Activated effector memory CD4-positive, alpha-beta T cell treated with Interleukin-2 at 50 U/mL for 16 hours (primary cell): ENCODE results near the gene SERGEF.
"Not testable (repeated sequence)": the region's sequence is repeated elsewhere in the genome, so short reads cannot be mapped to it uniquely, and the experiment has no call there.

Source experiments
- DNase-seq: peaks from one replicate; pipeline ENCODE4 v3.0.0-alpha.2; 2020

SERGEF gene

DNA sequence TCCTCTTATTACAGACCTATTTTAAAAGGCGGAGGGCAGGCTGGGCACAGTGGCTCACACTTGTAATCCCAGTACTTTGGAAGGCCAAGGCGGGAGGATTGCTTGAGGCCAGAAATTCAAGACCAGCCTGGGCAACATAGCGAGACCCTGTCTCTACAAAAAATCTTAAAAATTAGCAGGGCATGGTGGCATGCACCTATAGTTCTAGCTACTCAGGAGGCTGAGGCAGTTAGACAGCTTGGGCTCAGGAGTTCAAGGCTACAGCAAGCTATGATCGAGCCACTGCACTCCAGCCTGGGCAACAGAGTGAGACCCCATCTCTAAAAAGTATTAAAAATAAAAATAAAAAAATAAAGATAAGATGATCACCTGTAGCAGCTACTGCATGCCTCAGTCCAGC lies 12.7 kb downstream of the SERGEF start:
- not testable (repeated sequence) for DNase-seq

DNA sequence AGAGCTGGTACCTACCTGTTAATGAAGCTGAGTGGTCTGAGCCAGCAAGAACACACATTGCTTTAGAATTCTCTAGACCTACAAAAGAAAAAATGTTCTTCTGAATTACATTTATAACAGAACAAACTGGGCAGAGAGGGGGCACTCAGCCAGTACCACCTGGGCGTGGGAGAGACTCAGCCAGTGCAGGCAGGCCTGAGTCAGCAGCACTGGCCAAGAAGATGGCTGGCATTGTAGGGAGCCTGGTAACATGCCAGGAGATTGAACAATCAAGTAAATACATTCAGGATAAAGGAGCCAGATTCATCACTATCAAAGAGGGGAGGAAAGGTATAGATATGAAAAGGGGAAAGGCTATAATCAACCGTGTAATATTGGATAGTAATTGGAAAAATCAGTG lies 19.9 kb downstream of the SERGEF start:
- no peak for DNase-seq

DNA sequence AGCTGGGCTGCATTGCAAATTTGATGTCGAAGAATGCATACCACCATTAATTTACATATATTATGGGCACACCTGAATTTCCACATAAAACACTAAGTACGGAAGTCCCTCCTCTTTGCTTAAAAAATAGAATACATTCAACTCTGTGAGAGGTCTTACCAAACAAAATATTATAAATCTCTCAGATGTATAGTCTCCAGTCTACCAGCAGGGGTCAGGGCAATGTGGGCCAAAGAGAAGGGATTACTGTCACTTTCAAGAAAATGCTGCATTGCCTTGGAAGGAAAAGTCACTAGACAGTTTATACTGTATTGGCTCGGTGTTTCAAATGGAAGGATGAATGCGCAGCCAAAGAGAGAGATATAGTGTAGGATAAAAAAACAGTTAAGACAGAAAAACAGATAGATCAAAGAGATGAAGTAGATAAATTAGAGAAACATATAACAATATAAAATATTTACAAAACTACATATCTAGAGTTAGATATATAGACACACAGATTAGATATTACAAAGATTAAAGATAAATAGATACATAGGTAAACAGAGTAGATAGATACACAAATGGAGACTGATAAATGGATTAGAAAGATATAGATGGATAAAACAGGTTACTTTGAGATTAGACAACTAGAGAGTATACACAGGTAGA lies 20.9 kb downstream of the SERGEF start:
- peak; percentile 14 for DNase-seq

GRCh38 chr11:17989306-17989705 lies 23.5 kb downstream of the SERGEF start:
- no peak for DNase-seq

GRCh38 chr11:17988465-17988864 lies 24.4 kb downstream of the SERGEF start:
- no peak for DNase-seq

DNA sequence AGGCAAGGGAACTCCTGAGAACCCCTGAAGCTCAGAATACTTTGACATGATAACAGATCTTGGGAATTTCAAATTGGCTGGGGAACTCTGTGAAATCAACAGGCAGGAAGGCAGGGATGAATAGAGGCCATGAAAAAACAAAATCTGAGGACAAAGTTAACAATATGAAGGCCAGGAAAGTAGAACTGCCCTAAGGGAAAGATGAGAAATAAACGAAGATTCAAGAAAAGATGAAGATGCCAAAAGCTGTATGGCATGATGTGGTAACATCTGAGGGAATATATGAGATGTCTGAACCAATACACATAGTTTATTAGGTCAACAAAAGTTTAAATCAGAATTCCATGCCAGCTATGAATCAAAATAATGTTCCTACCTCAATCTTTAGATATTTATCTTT lies 25.0 kb downstream of the SERGEF start:
- DNase-seq = no peak

DNA sequence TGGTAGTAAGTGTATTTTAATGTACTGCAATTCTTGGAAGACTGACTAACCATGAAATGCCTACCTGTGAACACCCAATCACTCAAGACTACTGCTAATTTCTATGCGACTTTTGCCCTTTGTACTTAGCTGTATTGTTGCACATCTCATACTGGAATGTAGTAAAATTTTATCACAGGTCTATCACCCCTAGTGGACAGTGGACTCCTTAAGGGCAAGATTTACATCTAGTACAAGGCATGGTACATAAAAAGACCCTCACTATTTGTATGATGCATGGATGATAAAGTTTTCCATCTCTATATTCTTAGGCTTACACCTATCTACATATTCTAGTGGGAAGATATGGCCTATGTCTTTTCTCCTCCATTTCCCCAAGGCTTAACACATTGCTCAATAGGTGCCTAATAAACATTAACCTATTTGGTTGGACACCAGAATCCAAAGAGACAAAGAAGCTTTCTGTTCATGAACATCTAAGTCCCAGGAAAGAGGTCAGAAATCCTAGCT lies 26.1 kb downstream of the SERGEF start:
- no peak for DNase-seq

DNA sequence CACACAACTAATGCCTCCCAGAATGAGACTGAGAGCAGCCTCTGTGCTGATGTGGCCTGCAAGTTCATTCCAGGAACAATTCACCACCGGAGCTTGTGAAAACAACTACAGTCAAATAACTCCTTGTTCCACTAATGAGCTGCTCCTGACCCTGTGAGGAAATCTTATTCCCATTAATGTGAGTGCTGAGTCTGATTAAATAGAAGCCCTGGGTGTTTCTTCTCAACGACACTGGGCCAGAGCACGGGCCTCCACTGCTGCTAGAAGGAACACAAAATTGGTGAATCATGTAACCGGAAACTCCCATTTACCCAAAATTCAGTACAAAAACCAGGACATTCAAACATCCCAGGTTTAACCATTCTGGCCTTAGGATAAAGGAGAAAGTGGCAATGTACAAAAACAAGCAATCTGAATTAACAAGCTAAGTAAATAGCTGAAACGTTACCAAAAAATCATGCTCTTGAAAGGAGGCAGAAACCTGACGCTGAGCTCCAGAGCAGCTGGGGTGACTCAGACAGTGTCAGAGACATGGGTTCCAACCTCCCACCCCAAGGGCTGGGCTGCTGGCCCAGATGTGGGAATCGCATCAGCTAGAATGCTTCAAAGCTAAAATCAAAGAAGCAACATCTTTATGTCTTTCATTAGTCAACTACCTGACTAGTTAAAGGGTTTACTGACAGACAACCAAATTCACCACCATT lies 26.7 kb downstream of the SERGEF start:
- no peak for DNase-seq

GRCh38 chr11:17985517-17985916 lies 27.3 kb downstream of the SERGEF start:
- DNase-seq = no peak

DNA sequence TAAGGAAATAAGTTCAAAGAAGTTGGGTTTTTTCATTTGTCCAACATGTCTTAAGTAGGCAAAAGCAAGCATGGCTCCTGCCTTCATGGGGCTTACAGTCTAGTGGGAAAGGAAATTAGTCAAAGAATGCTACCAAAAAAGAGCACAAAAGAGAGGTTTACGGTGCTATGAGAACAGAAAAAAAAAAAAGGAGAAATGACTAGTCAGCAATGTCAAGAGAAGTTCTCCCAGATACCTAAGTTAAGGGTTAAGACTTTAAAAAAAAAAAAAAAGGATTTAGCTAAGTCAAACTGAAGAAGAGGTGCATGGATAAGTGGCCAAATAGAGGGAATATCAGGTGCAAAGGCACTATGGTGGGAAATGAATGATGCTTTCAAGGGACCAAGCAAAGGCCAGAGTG lies 29.3 kb downstream of the SERGEF start:
- DNase-seq = no peak

- DNase-seq = no peak
Measured at GRCh38 chr11:17979770-17980371, 33.0 kb downstream of the SERGEF start.

DNA sequence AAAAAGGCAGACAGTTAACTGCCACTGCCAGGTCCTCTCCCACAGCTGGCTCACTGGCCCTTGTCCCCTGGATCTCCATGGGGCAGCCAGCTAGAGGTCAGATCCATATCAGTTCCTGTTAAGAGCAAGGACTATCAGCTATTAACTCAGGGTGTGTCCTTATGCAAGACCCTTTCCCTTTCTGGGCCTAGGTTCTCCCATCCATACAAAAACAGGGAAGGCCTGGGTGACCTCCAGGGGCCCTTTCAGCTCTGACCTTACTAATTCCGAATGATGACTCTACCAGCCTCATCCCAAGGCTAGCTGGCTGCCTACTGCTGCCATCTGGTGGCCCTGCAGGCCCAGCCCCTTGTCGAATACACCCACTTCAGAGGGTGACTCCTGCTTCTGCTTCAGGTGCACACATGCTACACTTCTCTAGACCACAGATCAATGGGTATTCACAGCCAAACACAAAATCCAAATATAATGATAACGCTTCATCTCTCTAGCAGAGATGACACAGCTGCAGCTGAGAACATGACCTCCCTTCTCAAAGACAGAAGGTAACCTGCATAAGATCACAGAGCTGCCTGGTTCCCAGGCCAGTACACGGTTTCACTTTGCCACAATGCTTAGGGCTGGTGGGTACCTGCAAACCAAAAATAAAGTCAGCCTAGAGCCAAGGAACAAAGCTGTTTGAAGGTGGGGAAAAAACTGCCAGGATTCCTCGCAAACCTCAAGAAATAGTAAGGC lies 34.1 kb downstream of the SERGEF start:
- no peak for DNase-seq

- DNase-seq = no peak
Measured at GRCh38 chr11:17976651-17977050, 36.2 kb downstream of the SERGEF start.

DNA sequence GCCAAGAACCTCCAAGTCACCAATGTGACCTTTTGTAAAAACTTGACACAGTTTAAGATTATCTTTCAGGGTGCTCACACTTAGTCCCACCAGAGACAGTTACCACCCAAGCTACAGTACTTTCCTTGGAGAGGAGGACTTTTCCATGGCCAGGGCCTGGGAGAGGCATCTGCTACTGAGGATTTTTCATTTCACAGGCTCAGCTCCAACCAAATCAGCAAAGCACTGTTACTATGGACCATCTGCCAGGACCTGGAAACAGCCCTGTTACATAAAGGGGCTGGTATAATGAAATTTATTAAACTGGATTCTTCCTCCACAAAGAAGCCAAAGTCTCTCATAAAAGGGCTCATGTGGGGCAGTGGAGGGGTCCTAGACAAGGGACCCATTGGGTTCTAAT lies 38.6 kb downstream of the SERGEF start:
- DNase-seq = no peak

GRCh38 chr11:17972987-17973386 lies 39.9 kb downstream of the SERGEF start:
- DNase-seq = no peak

DNA sequence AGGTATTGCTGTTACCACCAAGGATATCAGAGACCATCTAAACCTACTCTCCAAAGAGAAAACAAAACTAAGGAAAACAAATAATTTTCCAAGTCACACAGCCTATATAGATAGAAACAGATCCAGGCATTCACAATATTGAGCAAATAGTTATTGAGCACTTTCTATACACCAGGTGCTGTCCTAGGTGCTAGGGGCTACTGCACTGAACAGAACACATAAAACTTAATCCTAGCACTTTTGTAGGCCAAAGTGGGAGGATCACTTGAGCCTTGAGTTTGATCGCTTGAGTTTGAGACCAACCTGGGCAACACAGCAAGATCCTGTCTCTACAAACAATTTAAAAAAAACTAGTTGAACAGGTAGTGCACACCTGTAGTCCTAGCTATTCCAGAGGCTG lies 44.6 kb downstream of the SERGEF start:
- DNase-seq = no peak

DNA sequence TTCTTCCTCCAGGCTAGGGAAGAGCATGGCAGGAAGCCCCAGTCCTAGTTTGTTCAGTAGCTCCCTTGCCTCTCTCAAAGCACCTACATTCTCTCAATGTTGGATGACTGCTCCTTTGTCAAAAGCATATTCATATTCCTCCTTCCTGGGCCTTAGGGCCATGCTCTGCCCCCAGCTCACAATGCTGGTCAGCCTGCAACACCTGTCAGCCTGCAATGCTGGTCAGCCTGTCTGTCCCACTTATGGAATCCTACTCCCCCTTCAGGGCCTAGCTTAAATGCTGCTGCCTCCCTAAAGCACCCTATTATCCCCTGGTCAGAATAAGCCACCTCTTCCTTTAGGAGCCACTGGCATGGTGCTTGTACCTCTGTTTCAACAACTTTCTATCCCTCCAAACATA lies 45.2 kb downstream of the SERGEF start:
- DNase-seq = no peak

GRCh38 chr11:17960091-17960490 lies 52.8 kb downstream of the SERGEF start:
- DNase-seq = no peak

DNA sequence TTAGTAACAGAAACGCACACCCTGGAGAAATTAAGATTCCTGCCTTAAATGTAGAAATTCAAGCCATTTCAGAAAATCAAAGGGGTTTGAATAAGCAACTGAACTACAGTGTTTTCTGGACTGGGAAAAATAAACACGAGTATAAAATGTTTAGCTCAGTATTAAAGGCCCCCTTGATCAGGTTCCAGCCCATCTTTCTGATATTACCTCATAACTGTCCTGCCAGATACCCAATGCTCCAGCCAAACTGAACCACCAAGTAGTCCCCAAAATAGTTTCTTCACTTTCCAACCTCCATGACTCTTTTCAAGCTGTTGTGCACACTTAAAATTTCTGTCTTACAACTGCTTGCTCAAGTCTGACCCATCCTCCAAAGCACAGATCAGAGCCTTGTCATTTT lies 54.4 kb downstream of the SERGEF start:
- no peak for DNase-seq

DNA sequence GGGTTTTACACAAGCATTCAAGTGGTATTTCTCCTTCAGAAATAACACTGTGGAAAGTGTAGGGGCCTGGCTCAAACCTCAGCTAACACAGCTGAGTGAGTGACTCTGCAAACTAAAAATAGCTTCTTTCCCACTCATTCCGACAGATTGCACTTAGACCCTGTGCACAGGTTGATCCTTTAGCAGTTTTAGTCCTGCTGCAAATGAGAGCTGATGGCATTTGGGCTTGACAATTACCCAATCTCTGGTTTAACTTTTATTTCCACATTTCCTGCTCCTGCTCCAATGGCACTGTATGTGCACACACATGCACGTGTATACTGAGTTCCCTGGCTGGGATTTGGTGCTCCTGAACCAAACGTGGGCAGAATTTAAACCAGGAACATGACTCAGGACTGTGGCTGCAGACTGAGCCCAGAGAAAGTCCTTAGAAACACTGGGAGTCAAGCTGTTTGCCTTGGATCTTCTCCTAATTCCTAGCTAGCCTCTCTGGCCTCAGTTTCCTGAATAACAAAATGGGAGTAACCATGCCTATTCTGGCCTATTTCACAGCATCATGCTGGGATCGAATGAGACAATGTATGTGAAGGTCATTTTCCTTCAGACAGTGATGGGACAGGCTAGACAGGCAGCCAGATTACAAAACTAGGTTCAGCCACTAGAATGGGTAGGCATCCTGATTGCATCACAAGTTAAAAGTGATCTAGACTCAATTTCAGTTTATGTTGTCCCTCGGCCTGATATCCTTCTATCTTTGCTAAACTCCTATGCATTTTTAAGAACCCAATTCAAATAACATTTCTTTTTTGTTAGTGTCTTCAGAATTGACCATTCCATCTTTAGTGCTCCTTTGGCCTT lies 58.2 kb downstream of the SERGEF start:
- DNase-seq = no peak

- DNase-seq = no peak
Measured at GRCh38 chr11:17952487-17952886, 60.4 kb downstream of the SERGEF start.

- DNase-seq = no peak
Measured at GRCh38 chr11:17951685-17952388, 61.0 kb downstream of the SERGEF start.
